Measurements from ENCODE around the gene PNKD. TPM values are rescaled to one million over a fixed set of nuclear protein-coding genes. Genes with fewer than 3 reads are reported as not detected.
A peak's percentile ranks its signal among the peaks of the same experiment; 100 is the strongest.

PNKD gene
- total and polyA plus RNA-seq, 7 experiments from 2014 or later, result 18.5 to 108 (median 37.6) TPM

DNA sequence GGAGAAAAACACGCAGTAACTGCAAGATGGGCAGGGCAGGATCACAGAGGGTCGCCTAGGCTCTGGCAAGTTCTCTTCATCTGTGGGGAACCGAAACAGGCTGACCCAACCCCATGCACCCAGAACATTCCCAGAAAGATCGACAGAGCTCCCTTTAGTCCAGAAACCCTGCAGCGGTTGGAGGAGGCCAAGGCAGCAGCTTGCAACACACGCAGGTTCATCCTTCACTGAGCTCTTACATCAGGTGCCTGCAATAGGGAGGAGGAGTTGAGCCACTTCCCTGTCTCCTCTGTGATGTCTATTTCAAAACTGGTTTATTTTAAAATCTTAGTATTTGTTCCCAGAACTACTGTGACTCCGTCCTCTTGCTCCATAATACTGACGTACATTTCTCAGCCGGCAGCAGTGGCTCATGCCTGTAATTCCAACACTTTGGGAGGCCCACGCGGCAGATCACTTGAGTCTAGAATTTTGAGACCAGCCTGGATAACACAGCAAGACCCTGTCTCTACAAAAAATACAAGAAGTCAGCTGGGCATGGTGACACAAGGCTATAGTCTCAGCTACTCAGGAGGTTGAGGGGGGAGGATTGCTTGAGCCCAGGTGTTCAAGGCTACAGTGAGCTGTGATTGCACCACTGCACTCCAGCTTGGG is 100.2 kb downstream of the PNKD start:
- Histone ChIP-seq H3K27me3 (ENCODE audit: control insufficient read depth in 2 of 2, insufficient read depth in 2 of 2, low read length in 2 of 2) (no peaks in the 10 kb centered on the region), H3K27ac (ENCODE audit: low read depth, low read length) (no peak overlapping the region), H3K9me3 (ENCODE audit: control insufficient read depth in 2 of 3, low read length in 3 of 3) (no peaks in the 10 kb centered on the region), H3K4me1 (ENCODE audit: control insufficient read depth in 2 of 2, insufficient read depth in 2 of 2, low read length in 2 of 2) (peaks cover 0 to 17% of the 10 kb centered on the region in 2 donors), H3K36me3 (ENCODE audit: control insufficient read depth in 2 of 3, insufficient read depth in 3 of 3, low read length in 3 of 3) (no peaks in the 10 kb centered on the region), H3K4me3 (ENCODE audit: low read length) (no peak overlapping the region)
- peaks cover 0 to 2% (median 0%) of the 10 kb centered on the region in 5 donors for H3K36me3 Mint-ChIP-seq
- peaks cover 11 to 50% (median 31%) of the 10 kb centered on the region in 7 donors for H3K4me1 Mint-ChIP-seq
- H3K4me3 Mint-ChIP-seq, result no peak overlapping the region
- H3K27ac Mint-ChIP-seq, result peak overlapping the region in 8 of 9 donors; percentile 7 to 95 (median 70)
- peaks cover 0 to 26% (median 0%) of the 10 kb centered on the region in 5 donors for H3K27me3 Mint-ChIP-seq
- peaks cover 0 to 3% (median 0%) of the 10 kb centered on the region in 11 donors for H3K9me3 Mint-ChIP-seq
- ChIA-PET POLR2A (interaction anchor here (0.9 to 2.3 kb wide), 7 partner anchors 13 to 84 kb away, joined by 3 to 13 read pairs (median 3); no protein-coding TSS in a partner anchor), CTCF (interaction anchor here (0.6 kb wide), 1 partner anchor 66 kb away, joined by 3 read pairs; no protein-coding TSS in a partner anchor)
- DNase-seq (no peak), ATAC-seq (peak; percentile 34)
- intact Hi-C loops (cut with micrococcal nuclease), result no loop called here

DNA sequence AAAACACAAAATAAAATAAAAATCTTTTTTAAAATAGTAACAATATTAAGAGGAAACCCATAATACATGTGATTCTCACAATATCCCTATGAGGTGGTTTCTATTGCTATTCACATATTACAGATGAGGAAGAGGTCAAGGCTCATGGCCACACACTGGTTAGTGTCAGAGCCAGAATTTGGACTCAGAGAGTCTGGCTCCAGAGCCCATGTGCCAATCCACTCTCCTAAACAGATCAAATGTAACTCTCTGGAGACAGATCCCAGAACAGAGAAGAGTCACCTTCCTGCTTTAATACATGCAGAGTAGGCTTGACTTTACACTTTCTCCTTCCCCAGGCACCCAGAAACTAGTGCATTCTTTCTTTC is 101.6 kb downstream of the PNKD start:
- Mint-ChIP-seq H3K36me3 (peaks cover 0 to 2% (median 0%) of the 10 kb centered on the region in 5 donors), H3K9me3 (no peaks in the 10 kb centered on the region), H3K4me1 (peaks cover 11 to 40% (median 28%) of the 10 kb centered on the region in 7 donors), H3K27me3 (peaks cover 0 to 18% (median 0%) of the 10 kb centered on the region in 5 donors), H3K27ac (peak overlapping the region in 2 of 9 donors; percentile 26 to 69), H3K4me3 (no peak overlapping the region)
- H3K36me3 ChIP-seq (ENCODE audit: control insufficient read depth in 2 of 3, insufficient read depth in 3 of 3, low read length in 3 of 3), result no peaks in the 10 kb centered on the region
- H3K9me3 ChIP-seq (ENCODE audit: control insufficient read depth in 2 of 3, low read length in 3 of 3), result no peaks in the 10 kb centered on the region
- ATAC-seq (no peak), DNase-seq (no peak)
- no peaks in the 10 kb centered on the region for H3K27me3 ChIP-seq (ENCODE audit: control insufficient read depth in 2 of 2, insufficient read depth in 2 of 2, low read length in 2 of 2)
- intact Hi-C loops (cut with micrococcal nuclease), result no loop called here
- H3K4me1 ChIP-seq (ENCODE audit: control insufficient read depth in 2 of 2, insufficient read depth in 2 of 2, low read length in 2 of 2), result peaks cover 0 to 17% of the 10 kb centered on the region in 2 donors
- H3K4me3 ChIP-seq (ENCODE audit: low read length), result no peak overlapping the region
- no peak overlapping the region for H3K27ac ChIP-seq (ENCODE audit: low read depth, low read length)
- POLR2A ChIA-PET, result no interaction called here
- CTCF ChIA-PET, result no interaction called here

DNA sequence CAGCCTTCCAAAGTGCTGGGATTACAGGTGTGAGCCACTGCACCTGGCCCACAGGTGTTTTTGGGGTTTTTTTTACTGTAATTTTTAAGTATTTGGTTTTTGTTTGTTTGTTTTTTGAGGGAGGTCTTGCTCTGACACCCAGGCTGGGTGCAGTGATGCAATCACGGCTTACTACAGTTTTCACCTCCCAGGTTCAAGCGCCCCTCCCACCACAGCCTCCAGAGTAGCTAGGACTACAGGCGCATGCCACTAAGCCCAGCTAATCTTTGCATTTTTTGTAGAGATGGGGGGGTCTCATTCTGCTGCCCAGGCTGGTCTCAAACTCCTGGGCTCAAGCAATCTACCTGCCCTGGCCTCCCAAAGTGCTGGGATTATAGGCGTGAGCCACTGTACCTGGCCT is 104.5 kb downstream of the PNKD start:
- H3K27me3 ChIP-seq (ENCODE audit: control insufficient read depth in 2 of 2, insufficient read depth in 2 of 2, low read length in 2 of 2), result no peaks in the 10 kb centered on the region
- H3K9me3 ChIP-seq (ENCODE audit: control insufficient read depth in 2 of 3, low read length in 3 of 3), result no peaks in the 10 kb centered on the region
- Mint-ChIP-seq H3K9me3 (no peaks in the 10 kb centered on the region), H3K4me3 (no peak overlapping the region), H3K27me3 (peaks cover 0 to 15% (median 0%) of the 10 kb centered on the region in 5 donors), H3K27ac (no peak overlapping the region), H3K4me1 (peaks cover 4 to 17% (median 10%) of the 10 kb centered on the region in 7 donors), H3K36me3 (no peaks in the 10 kb centered on the region)
- ChIA-PET CTCF (no interaction called here), POLR2A (interaction anchor here (0.6 to 0.7 kb wide), 2 partner anchors 8 to 14 kb away, joined by 3 to 4 read pairs; no protein-coding TSS in a partner anchor)
- no peaks in the 10 kb centered on the region for H3K4me1 ChIP-seq (ENCODE audit: control insufficient read depth in 2 of 2, insufficient read depth in 2 of 2, low read length in 2 of 2)
- no peak overlapping the region for H3K4me3 ChIP-seq (ENCODE audit: low read length)
- DNase-seq (no peak), ATAC-seq (no peak)
- H3K27ac ChIP-seq (ENCODE audit: low read depth, low read length), result no peak overlapping the region
- intact Hi-C loops (cut with micrococcal nuclease), result no loop called here
- no peaks in the 10 kb centered on the region for H3K36me3 ChIP-seq (ENCODE audit: control insufficient read depth in 2 of 3, insufficient read depth in 3 of 3, low read length in 3 of 3)

DNA sequence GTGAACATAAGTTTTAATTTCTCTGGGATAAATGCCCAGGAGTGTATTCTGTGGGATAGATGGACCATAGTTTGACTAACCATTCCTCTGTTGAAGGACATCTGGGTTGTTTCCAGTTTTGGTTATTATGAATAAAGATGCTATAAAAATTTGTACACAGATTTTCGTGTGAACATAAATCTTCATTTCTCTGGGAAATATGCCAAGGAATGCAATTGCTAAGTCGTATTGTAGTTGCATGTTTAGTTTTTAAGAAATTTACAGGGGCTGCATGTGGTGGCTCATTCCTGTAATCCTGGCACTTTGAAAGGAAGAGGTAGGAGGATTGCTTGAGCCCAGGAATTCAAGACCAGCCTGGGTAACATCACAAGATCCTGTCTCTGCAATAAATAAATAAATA is 104.9 kb downstream of the PNKD start:
- Histone ChIP-seq H3K9me3 (ENCODE audit: control insufficient read depth in 2 of 3, low read length in 3 of 3) (no peaks in the 10 kb centered on the region), H3K36me3 (ENCODE audit: control insufficient read depth in 2 of 3, insufficient read depth in 3 of 3, low read length in 3 of 3) (no peaks in the 10 kb centered on the region), H3K27me3 (ENCODE audit: control insufficient read depth in 2 of 2, insufficient read depth in 2 of 2, low read length in 2 of 2) (no peaks in the 10 kb centered on the region), H3K27ac (ENCODE audit: low read depth, low read length) (no peak overlapping the region), H3K4me1 (ENCODE audit: control insufficient read depth in 2 of 2, insufficient read depth in 2 of 2, low read length in 2 of 2) (no peaks in the 10 kb centered on the region), H3K4me3 (ENCODE audit: low read length) (no peak overlapping the region)
- intact Hi-C loops (cut with micrococcal nuclease), result no loop called here
- Mint-ChIP-seq H3K4me1 (peaks cover 2 to 13% (median 6%) of the 10 kb centered on the region in 7 donors), H3K27me3 (peaks cover 0 to 14% (median 0%) of the 10 kb centered on the region in 5 donors), H3K36me3 (no peaks in the 10 kb centered on the region), H3K9me3 (no peaks in the 10 kb centered on the region), H3K27ac (no peak overlapping the region), H3K4me3 (no peak overlapping the region)
- CTCF ChIA-PET, result no interaction called here
- POLR2A ChIA-PET, result interaction anchor here (0.7 kb wide), 1 partner anchor 190 kb away, joined by 3 read pairs; no protein-coding TSS in a partner anchor
- no peak for ATAC-seq
- no peak for DNase-seq

DNA sequence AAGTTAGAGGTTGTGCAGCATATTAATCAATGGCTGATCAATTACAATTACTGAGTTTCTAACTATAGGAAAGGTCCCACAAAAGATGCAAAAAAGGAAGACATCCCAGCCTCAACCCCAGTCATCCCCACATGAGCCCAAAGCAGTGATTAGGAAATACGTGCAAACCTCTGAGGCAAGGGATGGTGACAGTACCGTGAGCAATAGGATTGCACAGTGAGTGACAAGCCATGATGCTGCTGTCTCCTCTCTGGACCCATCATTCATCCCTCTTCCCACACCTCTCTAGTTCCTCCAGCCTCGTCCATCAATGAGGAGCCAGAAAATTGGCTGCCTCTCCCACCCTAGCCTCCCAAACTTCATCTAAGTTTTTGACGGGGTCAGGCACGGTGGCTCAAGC is 107.7 kb downstream of the PNKD start:
- Mint-ChIP-seq H3K4me1 (peaks cover 0 to 5% (median 0%) of the 10 kb centered on the region in 7 donors), H3K36me3 (no peaks in the 10 kb centered on the region), H3K9me3 (no peaks in the 10 kb centered on the region), H3K27me3 (peaks cover 0 to 16% (median 0%) of the 10 kb centered on the region in 5 donors), H3K27ac (peak overlapping the region in 1 of 9 donors; percentile 33), H3K4me3 (no peak overlapping the region)
- Histone ChIP-seq H3K27me3 (ENCODE audit: control insufficient read depth in 2 of 2, insufficient read depth in 2 of 2, low read length in 2 of 2) (no peaks in the 10 kb centered on the region), H3K36me3 (ENCODE audit: control insufficient read depth in 2 of 3, insufficient read depth in 3 of 3, low read length in 3 of 3) (no peaks in the 10 kb centered on the region), H3K4me3 (ENCODE audit: low read length) (no peak overlapping the region), H3K27ac (ENCODE audit: low read depth, low read length) (no peak overlapping the region), H3K9me3 (ENCODE audit: control insufficient read depth in 2 of 3, low read length in 3 of 3) (no peaks in the 10 kb centered on the region), H3K4me1 (ENCODE audit: control insufficient read depth in 2 of 2, insufficient read depth in 2 of 2, low read length in 2 of 2) (no peaks in the 10 kb centered on the region)
- no peak for DNase-seq
- ATAC-seq, result peak; percentile 72
- ChIA-PET CTCF (no interaction called here), POLR2A (no interaction called here)
- intact Hi-C loops (cut with micrococcal nuclease), result no loop called here

DNA sequence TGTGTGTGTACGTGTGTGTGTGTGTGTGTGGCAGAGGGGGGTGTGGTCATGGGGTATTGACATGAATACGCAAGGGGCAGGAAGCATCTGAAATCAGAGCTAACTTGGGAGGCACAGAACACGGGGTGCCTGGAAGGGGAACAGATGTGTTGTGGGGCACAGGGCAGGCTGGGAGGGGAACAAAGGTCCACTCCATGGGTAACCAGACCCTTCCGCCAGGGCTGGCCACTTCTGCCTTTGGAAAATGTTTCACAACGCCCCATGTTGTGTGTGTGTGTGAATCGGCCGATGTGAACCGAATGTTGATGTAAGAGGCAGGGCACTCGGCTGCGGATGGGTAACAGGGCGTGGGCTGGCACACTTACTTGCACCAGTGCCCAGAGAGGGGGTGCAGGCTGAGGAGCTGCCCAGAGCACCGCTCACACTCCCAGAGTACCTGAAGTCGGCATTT is 111.6 kb downstream of the PNKD start, which contains the start of gene SLC11A1:
Gene SLC11A1, plus strand, starts transcription at position 358 of the 451 bp plus-strand sequence. CDS start 96 bp downstream, outside the sequence.
- ChIA-PET CTCF (interaction anchor here (1.4 kb wide), 1 partner anchor 24 kb away, joined by 4 read pairs; no protein-coding TSS in a partner anchor), POLR2A (interaction anchor here (0.6 to 1.4 kb wide), 2 partner anchors 9 to 29 kb away, joined by 3 read pairs; no protein-coding TSS in a partner anchor)
- no peaks in the 10 kb centered on the region for H3K36me3 Mint-ChIP-seq
- Histone ChIP-seq H3K36me3 (ENCODE audit: control insufficient read depth in 2 of 3, insufficient read depth in 3 of 3, low read length in 3 of 3) (no peaks in the 10 kb centered on the region), H3K9me3 (ENCODE audit: control insufficient read depth in 2 of 3, low read length in 3 of 3) (no peaks in the 10 kb centered on the region), H3K4me3 (ENCODE audit: low read length) (no peak within 1 kb of the TSS), H3K4me1 (ENCODE audit: control insufficient read depth in 2 of 2, insufficient read depth in 2 of 2, low read length in 2 of 2) (no peaks in the 10 kb centered on the region), H3K27ac (ENCODE audit: low read depth, low read length) (no peak within 1 kb of the TSS), H3K27me3 (ENCODE audit: control insufficient read depth in 2 of 2, insufficient read depth in 2 of 2, low read length in 2 of 2) (no peaks in the 10 kb centered on the region)
- H3K4me1 Mint-ChIP-seq, result peaks cover 0 to 5% (median under 1%) of the 10 kb centered on the region in 7 donors
- H3K4me3 Mint-ChIP-seq, result peak within 1 kb of the TSS in 1 of 10 donors; percentile 17
- ATAC-seq (peak; percentile 81), DNase-seq (no peak)
- H3K27me3 Mint-ChIP-seq, result peaks cover 0 to 24% (median 0%) of the 10 kb centered on the region in 5 donors
- peak within 1 kb of the TSS in 2 of 9 donors; percentile 29 to 51 for H3K27ac Mint-ChIP-seq
- no peaks in the 10 kb centered on the region for H3K9me3 Mint-ChIP-seq
- intact Hi-C loops (cut with micrococcal nuclease), result no loop called here
